ENCODE data around the gene PCDHGA1.

The PCDHGA1 gene

GRCh38 chr5:141492168-141492885 lies 162.0 kb downstream of the PCDHGA1 start:
- DNase-seq (ENCODE audit: low read depth) = no peak

- no peak for DNase-seq (ENCODE audit: low read depth)
Observed at GRCh38 chr5:141493500-141494422, 163.4 kb downstream of the PCDHGA1 start.

GRCh38 chr5:141494761-141495452 lies 164.6 kb downstream of the PCDHGA1 start:
- DNase-seq (ENCODE audit: low read depth) = no peak

GRCh38 chr5:141495453-141495811 lies 165.1 kb downstream of the PCDHGA1 start:
- DNase-seq (ENCODE audit: low read depth) = no peak

GRCh38 chr5:141496038-141496437 lies 165.7 kb downstream of the PCDHGA1 start:
- no peak for DNase-seq (ENCODE audit: low read depth)

- DNase-seq (ENCODE audit: low read depth) = no peak
Observed at GRCh38 chr5:141501761-141502160, 171.4 kb downstream of the PCDHGA1 start.

- no peak for DNase-seq (ENCODE audit: low read depth)
Observed at GRCh38 chr5:141503681-141504080, 173.4 kb downstream of the PCDHGA1 start.

- DNase-seq (ENCODE audit: low read depth) = no peak
Observed at GRCh38 chr5:141504216-141504615, 173.9 kb downstream of the PCDHGA1 start.

- DNase-seq (ENCODE audit: low read depth) = no peak
Observed at GRCh38 chr5:141506381-141507155, 176.3 kb downstream of the PCDHGA1 start.

GRCh38 chr5:141507387-141508091 lies 177.2 kb downstream of the PCDHGA1 start:
- peak; percentile 76 for DNase-seq (ENCODE audit: low read depth)

- DNase-seq (ENCODE audit: low read depth) = no peak
Observed at GRCh38 chr5:141508440-141508797, 178.1 kb downstream of the PCDHGA1 start.

GRCh38 chr5:141508798-141509611 lies 178.7 kb downstream of the PCDHGA1 start:
- DNase-seq (ENCODE audit: low read depth) = peak; percentile 96

GRCh38 chr5:141510160-141510559 lies 179.8 kb downstream of the PCDHGA1 start:
- DNase-seq (ENCODE audit: low read depth) = no peak

GRCh38 chr5:141510850-141511601 lies 180.7 kb downstream of the PCDHGA1 start:
- DNase-seq (ENCODE audit: low read depth) = no peak

GRCh38 chr5:141511771-141512325 lies 181.5 kb downstream of the PCDHGA1 start:
- no peak for DNase-seq (ENCODE audit: low read depth)

- no peak for DNase-seq (ENCODE audit: low read depth)
Observed at GRCh38 chr5:141512390-141512910, 182.1 kb downstream of the PCDHGA1 start.

GRCh38 chr5:141512911-141513626 lies 182.8 kb downstream of the PCDHGA1 start:
- no peak for DNase-seq (ENCODE audit: low read depth)

- DNase-seq (ENCODE audit: low read depth) = peak; percentile 72
Observed at GRCh38 chr5:141513627-141514329, 183.5 kb downstream of the PCDHGA1 start.
